H1 (cell line): ENCODE results near the gene BRD3OS. TPM values are rescaled to one million over a fixed set of nuclear protein-coding genes. Genes with fewer than 3 reads are reported as not detected.

Experiments used
- ATF2 ChIP-seq: IDR thresholded peaks from 2 replicates; pipeline ENCODE4 v1.6.1; 2012; ENCODE audit warnings: low read length, inconsistent platforms
- FOSL1 ChIP-seq: IDR thresholded peaks from 2 replicates; pipeline ENCODE4 v1.6.1; 2011; ENCODE audit warnings: mild to moderate bottlenecking, low read depth, low read length, moderate library complexity; ENCODE audit not compliant: insufficient read depth
- GTF2F1 ChIP-seq: IDR thresholded peaks from 2 replicates; pipeline ENCODE4 v1.6.1; 2012; ENCODE audit warnings: low read depth, low read length, improper control_type of control experiment, borderline replicate concordance
- KDM4A ChIP-seq: IDR thresholded peaks from one replicate; pipeline ENCODE4 v1.7.1; 2012; ENCODE audit warnings: low read depth, mild to moderate bottlenecking, moderate library complexity, low read length, inconsistent platforms; ENCODE audit not compliant: severe bottlenecking
- RBBP5 ChIP-seq: IDR thresholded peaks from 2 replicates; pipeline ENCODE4 v1.7.1; 2012; ENCODE audit warnings: low read depth, mild to moderate bottlenecking, inconsistent platforms, low read length, moderate library complexity, borderline replicate concordance
- SRF ChIP-seq: IDR thresholded peaks from 2 replicates; pipeline ENCODE4 v1.6.1; 2011; ENCODE audit warnings: mild to moderate bottlenecking, low read depth, low read length, moderate library complexity
- polyA plus RNA-seq, 7 experiments: library from polyadenylated mRNA; depleted of rRNA in 3 of 7; stranded (reverse) in 5 of 7; unstranded in 2 of 7; fragments of >200 nt in 5 of 7; fragments of 200-250 nt in 2 of 7; gene quantifications; 1 replicate in 5 of 7; 2 replicates in 1 of 7; 4 replicates in 1 of 7; pipeline versions ENCODE4 v1.2.1 to v1.2.3, GENCODE V29; 2011 to 2013; ENCODE audit warnings: missing spikeins in 2 of 7, mixed read lengths in 2 of 7
- total RNA-seq: library from RNA; stranded (reverse); fragmentation: NEBNext Ultra II Directional; extraction: Animal tissue kit (Norgen Biotek cat#: 25700); gene quantifications from 2 replicates; pipeline ENCODE4 v1.2.1, GENCODE V29; 2021

BRD3OS gene
- total and polyA plus RNA-seq, 2 of the 8 experiments (the other 6 are each of a cell fraction or from before 2014, with no cell fraction given): 12.7 to 20.2 TPM

- TF ChIP-seq SRF: no peak
- TF ChIP-seq FOSL1: no peak
- TF ChIP-seq RBBP5: no peak
- TF ChIP-seq KDM4A: no peak
- TF ChIP-seq ATF2: no peak
- no peak for TF ChIP-seq GTF2F1
Measured at GRCh38 chr9:133977421-133978201, 47.7 kb upstream of the BRD3OS start (continued).
